ENCODE data around the gene ESPN.

DNA sequence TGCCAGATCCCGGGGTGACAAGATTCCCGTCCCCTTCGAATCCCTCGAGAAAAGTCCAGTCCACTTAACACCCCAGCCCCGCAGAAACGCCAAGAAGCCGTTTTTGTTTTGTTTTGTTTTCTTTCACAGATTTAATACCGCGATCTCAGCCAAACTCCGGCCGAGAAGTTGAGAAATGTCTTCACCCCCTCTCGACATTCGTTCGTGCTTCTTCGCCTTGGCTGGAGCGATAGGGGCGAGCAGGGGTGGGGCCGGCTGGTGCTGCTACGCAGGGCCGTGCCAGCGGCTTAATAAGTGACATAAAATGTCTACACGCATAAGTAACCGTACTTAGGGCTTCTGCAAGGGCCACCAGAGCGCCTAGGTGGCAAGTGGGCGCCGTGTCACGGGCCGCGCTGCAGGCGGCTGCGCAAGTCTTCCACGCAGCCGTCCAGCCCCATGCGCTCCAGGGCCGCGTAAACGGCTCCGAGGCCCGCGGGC, 36.5 kb downstream of the ESPN start:
- no peak for TF ChIP-seq EZH2 (IDR thresholded peaks at IDR 0.05; ENCODE audit: low read depth, low read length, severe bottlenecking)
- no peak for TF ChIP-seq TAF1 (IDR thresholded peaks at IDR 0.05; ENCODE audit: low read depth, low read length)
- TF ChIP-seq, protein P1, sequence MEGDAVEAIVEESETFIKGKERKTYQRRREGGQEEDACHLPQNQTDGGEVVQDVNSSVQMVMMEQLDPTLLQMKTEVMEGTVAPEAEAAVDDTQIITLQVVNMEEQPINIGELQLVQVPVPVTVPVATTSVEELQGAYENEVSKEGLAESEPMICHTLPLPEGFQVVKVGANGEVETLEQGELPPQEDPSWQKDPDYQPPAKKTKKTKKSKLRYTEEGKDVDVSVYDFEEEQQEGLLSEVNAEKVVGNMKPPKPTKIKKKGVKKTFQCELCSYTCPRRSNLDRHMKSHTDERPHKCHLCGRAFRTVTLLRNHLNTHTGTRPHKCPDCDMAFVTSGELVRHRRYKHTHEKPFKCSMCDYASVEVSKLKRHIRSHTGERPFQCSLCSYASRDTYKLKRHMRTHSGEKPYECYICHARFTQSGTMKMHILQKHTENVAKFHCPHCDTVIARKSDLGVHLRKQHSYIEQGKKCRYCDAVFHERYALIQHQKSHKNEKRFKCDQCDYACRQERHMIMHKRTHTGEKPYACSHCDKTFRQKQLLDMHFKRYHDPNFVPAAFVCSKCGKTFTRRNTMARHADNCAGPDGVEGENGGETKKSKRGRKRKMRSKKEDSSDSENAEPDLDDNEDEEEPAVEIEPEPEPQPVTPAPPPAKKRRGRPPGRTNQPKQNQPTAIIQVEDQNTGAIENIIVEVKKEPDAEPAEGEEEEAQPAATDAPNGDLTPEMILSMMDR (IDR thresholded peaks at IDR 0.05; ENCODE audit: control extremely low read depth in 1 of 3, insufficient read depth in 1 of 3, low read depth in 1 of 3, low read length in 3 of 3): no peak
- TF ChIP-seq KDM1A (IDR thresholded peaks at IDR 0.05; ENCODE audit: borderline replicate concordance, low read length): no peak
- TF ChIP-seq FOSL1 (IDR thresholded peaks at IDR 0.05; ENCODE audit: insufficient read depth, low read depth, low read length): no peak
- no peak for TF ChIP-seq CHD1 (IDR thresholded peaks at IDR 0.05; ENCODE audit: low read depth, low read length)
- TF ChIP-seq SAP30 (IDR thresholded peaks at IDR 0.05; ENCODE audit: insufficient read depth, insufficient replicate concordance, low read length): no peak
- no peak for TF ChIP-seq SRF (IDR thresholded peaks at IDR 0.05; ENCODE audit: low read depth, low read length)

Measured in H1 (cell line).